Stimulated activated CD8-positive, alpha-beta memory T cell treated with anti-CD3 and anti-CD28 coated beads, Interleukin-12 subunit alpha, Interleukin-12 subunit beta, amount 100 ng/mL, for 1 hour (primary cell): Measurements from ENCODE around the gene FAM53B.
"Not testable (repeated sequence)": the region's sequence is repeated elsewhere in the genome, so short reads cannot be mapped to it uniquely, and the experiment has no call there.

Source experiments
- DNase-seq: peaks from one replicate; pipeline ENCODE4 v3.0.0-alpha.2; 2020; ENCODE audit warnings: low read depth

The FAM53B gene

GRCh38 chr10:124744102-124745050 lies at the start of gene FAM53B:
Gene FAM53B (minus strand): TSS chr10:124744378. CDS start chr10:124706713, 37,665 bp downstream.
- peak; percentile 68 for DNase-seq

- DNase-seq, result no peak
Measured at GRCh38 chr10:124792998-124793352, 48.8 kb upstream of the FAM53B start.

- DNase-seq, result peak; percentile 68
Measured at GRCh38 chr10:124791547-124792348, 47.6 kb upstream of the FAM53B start, which contains the start of gene EEF1AKMT2. Gene EEF1AKMT2 (minus strand): TSS chr10:124791887. CDS start chr10:124791833, 54 bp downstream.

GRCh38 chr10:124782900-124783299 lies 38.7 kb upstream of the FAM53B start:
- not testable (repeated sequence) for DNase-seq

GRCh38 chr10:124768791-124769190 lies 24.6 kb upstream of the FAM53B start:
- no peak for DNase-seq

GRCh38 chr10:124765256-124765655 lies 21.1 kb upstream of the FAM53B start:
- no peak for DNase-seq

GRCh38 chr10:124763267-124763666 lies 19.1 kb upstream of the FAM53B start:
- no peak for DNase-seq

GRCh38 chr10:124762281-124762680 lies 18.1 kb upstream of the FAM53B start:
- no peak for DNase-seq

- no peak for DNase-seq
Measured at GRCh38 chr10:124756156-124756903, 12.2 kb upstream of the FAM53B start.

- no peak for DNase-seq
Measured at GRCh38 chr10:124755581-124755980, 11.4 kb upstream of the FAM53B start.

- no peak for DNase-seq
Measured at GRCh38 chr10:124754227-124754626, 10.0 kb upstream of the FAM53B start.

- no peak for DNase-seq
Measured at GRCh38 chr10:124748953-124749645, 4.9 kb upstream of the FAM53B start.

GRCh38 chr10:124748166-124748565 lies 4.0 kb upstream of the FAM53B start:
- no peak for DNase-seq

GRCh38 chr10:124747745-124748144 lies 3.6 kb upstream of the FAM53B start:
- no peak for DNase-seq

GRCh38 chr10:124746992-124747391 lies 2.8 kb upstream of the FAM53B start:
- DNase-seq, result no peak

- not testable (repeated sequence) for DNase-seq
Measured at GRCh38 chr10:124746447-124746846, 2.3 kb upstream of the FAM53B start.

- DNase-seq, result no peak
Measured at GRCh38 chr10:124745673-124746072, 1.5 kb upstream of the FAM53B start.

- DNase-seq, result no peak
Measured at GRCh38 chr10:124745252-124745651, 1.1 kb upstream of the FAM53B start.

- DNase-seq, result no peak
Measured at GRCh38 chr10:124743191-124744101, 732 bp downstream of the FAM53B start.
